OCI-LY7 (cell line): Measurements from ENCODE around the gene MIEN1. TPM values are rescaled to one million over a fixed set of nuclear protein-coding genes. Genes with fewer than 3 reads are reported as not detected.

Experiments used
- BruUV-seq: library from RNA; stranded (reverse); fragments of 400-500 nt; replicated peaks from 2 replicates; lab custom pipeline; 2021; lab: Mats Ljungman, UMichigan
- CTCF ChIA-PET: fragments of 300-600 bp; sonication (Branson Sonifier 250); formaldehyde crosslinking; loops from one replicate; lab custom pipeline; 2022; ENCODE audit warnings: antibody characterized with exemption; ENCODE audit not compliant: unreplicated experiment; lab: Charles Lee
- POLR2A ChIA-PET: fragments of 300-600 bp; sonication (Branson Sonifier 250); formaldehyde crosslinking; loops from one replicate; lab custom pipeline; 2022; ENCODE audit warnings: antibody characterized with exemption; lab: Charles Lee
- DNase-seq: peaks from one replicate; pipeline ENCODE4 v3.0.0-alpha.2; 2015; ENCODE audit warnings: low spot score
- H2AFZ ChIP-seq: fragments of 200-600 bp; sonication (generic), shearing (Covaris generic); 2 replicates; pipeline ENCODE4 v1.6.1; 2014; ENCODE audit warnings: mild to moderate bottlenecking, antibody characterized with exemption, low read length, moderate library complexity
- H3K27ac ChIP-seq: fragments of 200-600 bp; sonication (generic); 2 replicates; pipeline ENCODE4 v1.5.1; 2014; ENCODE audit warnings: mixed run types, low read depth, mild to moderate bottlenecking, moderate library complexity, low read length, inconsistent platforms; ENCODE audit not compliant: poor library complexity, severe bottlenecking
- H3K36me3 ChIP-seq: fragments of 200-600 bp; sonication (generic); 2 replicates; pipeline ENCODE4 v1.6.1; 2014; ENCODE audit warnings: mild to moderate bottlenecking, antibody characterized with exemption, low read length, moderate library complexity, mixed read lengths; ENCODE audit not compliant: insufficient read depth
- H3K4me1 ChIP-seq: fragments of 200-600 bp; sonication (generic); 2 replicates; pipeline ENCODE4 v1.5.1; 2014; ENCODE audit warnings: mild to moderate bottlenecking, low read length; ENCODE audit not compliant: insufficient read depth, poor library complexity, severe bottlenecking
- H3K4me2 ChIP-seq: fragments of 200-600 bp; sonication (generic); 2 replicates; pipeline ENCODE4 v1.6.1; 2014; ENCODE audit warnings: mild to moderate bottlenecking, low read length
- H3K4me3 ChIP-seq: fragments of 200-600 bp; sonication (generic); 2 replicates; pipeline ENCODE4 v1.5.1; 2014; ENCODE audit warnings: mild to moderate bottlenecking, low read depth, low read length; ENCODE audit not compliant: poor library complexity, severe bottlenecking
- H3K79me2 ChIP-seq: fragments of 200-600 bp; sonication (generic); 2 replicates; pipeline ENCODE4 v1.6.1; 2016; ENCODE audit warnings: low read depth, mild to moderate bottlenecking, low read length, moderate library complexity, mixed read lengths; ENCODE audit not compliant: insufficient read depth
- H3K9me2 ChIP-seq: fragments of 200-600 bp; sonication (generic); 2 replicates; pipeline ENCODE4 v1.6.1; 2016; ENCODE audit warnings: mild to moderate bottlenecking, low read length, mixed read lengths; ENCODE audit not compliant: insufficient read depth
- H3K9me3 ChIP-seq: fragments of 200-600 bp; sonication (generic); 2 replicates; pipeline ENCODE4 v1.6.1; 2014; ENCODE audit warnings: mild to moderate bottlenecking, mixed run types, low read length, mixed read lengths
- H4K20me1 ChIP-seq: fragments of 200-600 bp; sonication (generic); 2 replicates; pipeline ENCODE4 v1.6.1; 2014; ENCODE audit warnings: mild to moderate bottlenecking, antibody characterized with exemption, low read length, moderate library complexity, mixed read lengths; ENCODE audit not compliant: insufficient read depth
- EZH2phosphoT487 ChIP-seq: fragments of 200-600 bp; sonication (generic); IDR thresholded peaks from 2 replicates; pipeline ENCODE4 v1.6.1; 2018; ENCODE audit warnings: low read depth, borderline replicate concordance, mild to moderate bottlenecking, mixed run types, antibody characterized with exemption, low read length, moderate library complexity, mixed read lengths
- intact Hi-C: fragments of 100-400 bp; cut with micrococcal nuclease; formaldehyde crosslinking; loops from one replicate; pipeline ENCODE4 v1.10.0; 2022; ENCODE audit not compliant: unreplicated experiment
- total RNA-seq, 2 experiments: library from RNA; depleted of rRNA in 1 of 2; stranded (reverse); fragments of >200 nt in 1 of 2; shearing (Covaris generic) in 1 of 2; gene quantifications; 2 replicates each; pipeline ENCODE4 v1.2.3, GENCODE V29; 2014 to 2022
- TF ChIP-seq, protein P1 (sequence below): fragments of 200-600 bp; sonication (generic); conservative IDR thresholded peaks from 2 replicates; pipeline ENCODE4 v1.5.1; 2014; ENCODE audit warnings: mild to moderate bottlenecking, antibody characterized with exemption, low read length, moderate library complexity, mixed read lengths

The MIEN1 gene
- total RNA-seq, 2 experiments from 2014 or later: 55.4 to 89.9 TPM

DNA sequence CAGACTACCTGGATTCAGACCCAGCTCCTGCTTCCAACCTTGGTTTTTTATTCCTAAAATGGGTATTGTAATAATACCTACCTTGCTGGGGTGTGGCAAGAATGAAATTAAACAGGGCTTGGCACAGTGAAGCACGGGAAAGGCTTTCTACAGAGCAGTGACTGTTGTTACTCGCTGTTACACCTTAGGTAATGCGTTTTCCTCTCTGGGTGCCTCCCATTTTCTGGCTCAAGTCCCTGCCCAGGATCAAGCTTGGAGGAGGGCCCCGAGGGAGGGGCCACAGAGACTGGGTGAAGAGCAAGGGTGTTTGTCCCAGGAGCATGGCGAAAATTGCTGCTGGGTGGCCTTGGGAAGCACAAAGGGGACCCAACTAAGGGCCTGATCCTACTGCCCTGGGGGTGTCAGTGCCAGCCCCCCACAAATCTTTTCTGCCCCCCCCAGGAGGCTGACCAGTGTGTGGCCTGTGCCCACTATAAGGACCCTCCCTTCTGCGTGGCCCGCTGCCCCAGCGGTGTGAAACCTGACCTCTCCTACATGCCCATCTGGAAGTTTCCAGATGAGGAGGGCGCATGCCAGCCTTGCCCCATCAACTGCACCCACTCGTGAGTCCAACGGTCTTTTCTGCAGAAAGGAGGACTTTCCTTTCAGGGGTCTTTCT is 13.3 kb downstream of the MIEN1 start:
- DNase-seq: no peak
- no peaks in the 10 kb centered on the region for H3K79me2 ChIP-seq
- intact Hi-C loops: no loop called here
- no peak overlapping the region for H3K4me2 ChIP-seq
- no peaks in the 10 kb centered on the region for H3K36me3 ChIP-seq
- no peak for TF ChIP-seq EZH2phosphoT487
- TF ChIP-seq, protein P1, sequence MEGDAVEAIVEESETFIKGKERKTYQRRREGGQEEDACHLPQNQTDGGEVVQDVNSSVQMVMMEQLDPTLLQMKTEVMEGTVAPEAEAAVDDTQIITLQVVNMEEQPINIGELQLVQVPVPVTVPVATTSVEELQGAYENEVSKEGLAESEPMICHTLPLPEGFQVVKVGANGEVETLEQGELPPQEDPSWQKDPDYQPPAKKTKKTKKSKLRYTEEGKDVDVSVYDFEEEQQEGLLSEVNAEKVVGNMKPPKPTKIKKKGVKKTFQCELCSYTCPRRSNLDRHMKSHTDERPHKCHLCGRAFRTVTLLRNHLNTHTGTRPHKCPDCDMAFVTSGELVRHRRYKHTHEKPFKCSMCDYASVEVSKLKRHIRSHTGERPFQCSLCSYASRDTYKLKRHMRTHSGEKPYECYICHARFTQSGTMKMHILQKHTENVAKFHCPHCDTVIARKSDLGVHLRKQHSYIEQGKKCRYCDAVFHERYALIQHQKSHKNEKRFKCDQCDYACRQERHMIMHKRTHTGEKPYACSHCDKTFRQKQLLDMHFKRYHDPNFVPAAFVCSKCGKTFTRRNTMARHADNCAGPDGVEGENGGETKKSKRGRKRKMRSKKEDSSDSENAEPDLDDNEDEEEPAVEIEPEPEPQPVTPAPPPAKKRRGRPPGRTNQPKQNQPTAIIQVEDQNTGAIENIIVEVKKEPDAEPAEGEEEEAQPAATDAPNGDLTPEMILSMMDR: no peak
- H4K20me1 ChIP-seq: no peaks in the 10 kb centered on the region
- no peak overlapping the region for H3K27ac ChIP-seq
- H3K9me2 ChIP-seq: no peaks in the 10 kb centered on the region
- no peaks in the 10 kb centered on the region for H3K4me1 ChIP-seq
- no peak overlapping the region for H2AFZ ChIP-seq
- no peak overlapping the region for H3K4me3 ChIP-seq
- CTCF ChIA-PET: interaction anchor here (1.2 kb wide), 1 partner anchor 12 kb away, joined by 4 read pairs; no protein-coding TSS in a partner anchor
- no peaks in the 10 kb centered on the region for H3K9me3 ChIP-seq
- no TSS peak for BruUV-seq
- POLR2A ChIA-PET: no interaction called here

DNA sequence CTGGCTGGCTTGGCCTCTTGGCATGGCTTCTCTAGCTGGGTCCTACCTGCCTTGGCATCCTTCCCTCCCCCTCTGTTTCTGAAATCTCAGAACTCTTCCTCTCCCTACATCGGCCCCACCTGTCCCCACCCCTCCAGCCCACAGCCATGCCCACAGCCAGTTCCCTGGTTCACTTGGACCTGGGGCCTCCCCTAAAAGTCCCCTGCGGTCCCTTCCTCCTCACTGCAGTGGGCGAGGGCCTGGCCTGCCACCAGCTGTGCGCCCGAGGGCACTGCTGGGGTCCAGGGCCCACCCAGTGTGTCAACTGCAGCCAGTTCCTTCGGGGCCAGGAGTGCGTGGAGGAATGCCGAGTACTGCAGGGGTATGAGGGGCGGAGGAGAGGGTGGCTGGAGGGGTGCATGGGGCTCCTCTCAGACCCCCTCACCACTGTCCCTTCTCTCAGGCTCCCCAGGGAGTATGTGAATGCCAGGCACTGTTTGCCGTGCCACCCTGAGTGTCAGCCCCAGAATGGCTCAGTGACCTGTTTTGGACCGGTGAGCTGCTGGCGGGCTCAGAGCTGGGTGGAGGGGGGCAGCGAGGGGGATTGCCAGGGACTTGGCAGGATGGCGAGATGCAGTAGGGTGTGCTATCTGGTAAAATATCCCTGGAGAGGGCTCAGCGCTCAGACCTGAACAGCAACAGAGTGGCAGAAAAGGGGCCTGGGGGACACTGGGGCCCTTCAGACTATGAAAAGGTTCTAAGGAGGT is 14.1 kb downstream of the MIEN1 start:
- intact Hi-C loops: no loop called here
- no peak overlapping the region for H3K4me2 ChIP-seq
- no peak overlapping the region for H2AFZ ChIP-seq
- no peak for TF ChIP-seq EZH2phosphoT487
- TF ChIP-seq, protein P1: no peak
- H4K20me1 ChIP-seq: no peaks in the 10 kb centered on the region
- ChIA-PET CTCF (interaction anchor here (1.2 kb wide), 1 partner anchor 13 kb away, joined by 4 read pairs; no protein-coding TSS in a partner anchor), POLR2A (no interaction called here)
- no peak for DNase-seq
- no peaks in the 10 kb centered on the region for H3K36me3 ChIP-seq
- BruUV-seq: no TSS peak
- H3K9me3 ChIP-seq: no peaks in the 10 kb centered on the region
- H3K9me2 ChIP-seq: no peaks in the 10 kb centered on the region
- H3K4me1 ChIP-seq: no peaks in the 10 kb centered on the region
- H3K79me2 ChIP-seq: no peaks in the 10 kb centered on the region
- no peak overlapping the region for H3K4me3 ChIP-seq
- H3K27ac ChIP-seq: no peak overlapping the region
